ENCODE measurements around the gene CYCS. TPM values are rescaled to one million over a fixed set of nuclear protein-coding genes. Genes with fewer than 3 reads are reported as not detected.

The CYCS gene
- total RNA-seq, result 10 to 100 TPM; 36.8 to 54.3 TPM

DNA sequence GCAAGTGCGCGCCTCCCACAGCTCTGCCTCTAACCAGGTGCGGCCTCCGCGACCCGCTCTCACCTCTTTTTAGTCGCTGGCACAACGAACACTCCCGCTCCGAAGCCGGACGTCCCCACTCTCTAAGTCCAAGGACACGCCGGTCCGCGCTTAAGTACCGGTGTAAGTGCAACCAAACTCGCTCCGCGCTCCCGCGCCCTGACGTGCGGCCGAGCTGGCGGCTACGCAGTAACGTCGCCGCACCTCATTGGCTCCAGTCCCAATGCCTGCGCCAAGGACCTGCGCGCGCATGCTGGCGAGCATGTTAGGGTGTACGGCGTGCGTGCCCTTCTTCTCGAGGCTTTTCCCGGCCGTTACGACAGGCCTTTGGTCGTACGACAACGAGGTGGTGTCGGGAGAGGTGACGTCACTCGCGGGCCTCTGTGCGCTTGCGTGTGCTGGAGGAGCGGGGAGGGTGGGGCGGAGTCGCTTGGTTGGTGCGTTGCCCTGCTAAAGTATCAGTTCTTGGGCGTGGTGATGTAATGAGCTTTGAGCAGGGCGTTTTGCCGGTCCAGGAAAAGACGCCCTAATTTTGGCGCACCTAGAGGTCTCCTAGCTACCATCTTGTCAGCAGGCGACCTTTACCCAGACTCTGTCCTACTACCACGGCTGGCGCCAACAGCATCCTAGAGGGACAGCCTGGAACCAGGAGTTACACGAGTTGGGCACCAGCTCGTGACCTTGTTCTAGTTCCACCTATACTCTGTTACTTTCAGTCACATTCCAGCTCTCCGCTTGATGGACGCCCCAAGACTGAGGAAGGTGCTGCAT is at the start of gene CYCS:
CYCS (minus strand) TSS at position 124 of the 810 bp plus-strand sequence. CDS start 1,141 bp downstream, outside the sequence.

Other genes with a start within 250 kb of the CYCS start
- gene OSBPL3, start 145.1 kb downstream of the CYCS start, total RNA-seq, result 10 to 100 TPM; 14.1 to 15.0 TPM
- gene NPVF, start 103.2 kb upstream of the CYCS start, total RNA-seq, result not detected

Data from melanocyte of skin (primary cell).